Measurements from ENCODE around the gene DLX4. TPM values are rescaled to one million over a fixed set of nuclear protein-coding genes. Genes with fewer than 3 reads are reported as not detected.

DLX4 gene
- total RNA-seq, 1 donor from 2014 or later = 2.4 TPM

DNA sequence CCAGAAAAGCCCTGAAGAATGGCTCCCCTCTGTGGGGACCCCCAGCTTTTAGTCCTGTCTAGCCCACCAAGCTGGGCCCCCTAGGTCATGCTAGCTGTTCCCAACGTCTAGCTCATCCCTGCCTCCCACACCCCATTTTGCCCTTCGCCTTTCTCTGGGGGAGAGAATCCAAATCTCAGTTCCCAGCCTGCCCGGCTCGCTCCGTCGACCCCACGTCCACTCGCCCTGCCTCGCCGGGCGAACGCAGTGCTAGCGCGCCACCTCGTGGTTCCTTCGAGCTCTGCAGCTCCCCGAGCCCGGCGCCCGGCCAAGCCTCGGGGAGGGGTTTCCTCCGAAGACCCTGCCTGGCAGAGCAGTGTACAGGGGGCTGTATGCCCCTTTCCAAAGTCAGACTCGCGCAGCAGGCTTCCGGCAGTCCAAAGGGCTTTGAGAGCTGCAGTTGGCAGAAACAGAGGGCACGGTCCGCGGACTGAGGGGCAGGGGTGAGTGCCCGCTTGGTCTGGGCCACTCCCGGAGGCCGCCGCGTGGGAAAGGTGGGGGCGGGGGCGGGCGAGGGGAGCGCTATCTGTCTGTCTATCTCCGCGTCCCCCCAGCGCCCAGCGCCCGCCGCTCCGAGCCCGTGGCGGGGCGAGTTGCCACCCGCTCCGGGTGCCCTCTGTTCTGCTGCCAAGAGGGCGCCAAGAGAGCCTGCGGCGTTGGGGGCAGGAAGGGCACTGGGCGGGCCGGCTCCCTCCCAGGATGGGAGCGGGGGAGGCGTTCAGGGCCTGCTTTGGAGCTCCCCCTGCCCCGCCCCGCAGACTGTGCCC is 27.7 kb downstream of the DLX4 start:
- H3K27ac Mint-ChIP-seq = peak overlapping the region; percentile 1
- peak; percentile 80 for DNase-seq (ENCODE audit: low spot score, unreplicated experiment)

DNA sequence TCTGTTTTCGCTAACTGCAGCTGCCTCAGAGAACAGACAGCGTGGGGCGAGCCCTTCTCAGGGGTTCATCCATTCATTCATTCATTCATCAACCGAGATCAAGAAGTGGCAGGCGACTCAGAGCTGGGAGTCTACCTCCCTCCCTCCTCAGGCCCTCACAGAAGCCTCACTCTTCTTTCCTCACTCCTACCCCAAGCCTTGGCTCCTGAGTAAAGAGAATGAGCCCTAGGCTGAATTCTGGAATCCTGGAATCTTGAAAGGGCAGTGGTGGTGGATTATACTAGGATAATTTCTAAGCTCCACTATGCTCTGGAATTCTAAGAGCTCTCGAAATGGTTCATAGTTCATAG is 28.3 kb downstream of the DLX4 start:
- no peak overlapping the region for H3K27ac Mint-ChIP-seq
- H3K4me1 Mint-ChIP-seq (ENCODE audit: low read depth) = peaks cover 17% of the 10 kb centered on the region
- H3K27me3 Mint-ChIP-seq = peaks cover 73% of the 10 kb centered on the region
- no peak for DNase-seq (ENCODE audit: low spot score, unreplicated experiment)
- H3K9me3 Mint-ChIP-seq (ENCODE audit: low read depth) = no peaks in the 10 kb centered on the region
- no peaks in the 10 kb centered on the region for H3K36me3 Mint-ChIP-seq (ENCODE audit: insufficient read depth)
- H3K4me3 Mint-ChIP-seq (ENCODE audit: low read depth) = no peak overlapping the region
- TF ChIP-seq, protein P1, sequence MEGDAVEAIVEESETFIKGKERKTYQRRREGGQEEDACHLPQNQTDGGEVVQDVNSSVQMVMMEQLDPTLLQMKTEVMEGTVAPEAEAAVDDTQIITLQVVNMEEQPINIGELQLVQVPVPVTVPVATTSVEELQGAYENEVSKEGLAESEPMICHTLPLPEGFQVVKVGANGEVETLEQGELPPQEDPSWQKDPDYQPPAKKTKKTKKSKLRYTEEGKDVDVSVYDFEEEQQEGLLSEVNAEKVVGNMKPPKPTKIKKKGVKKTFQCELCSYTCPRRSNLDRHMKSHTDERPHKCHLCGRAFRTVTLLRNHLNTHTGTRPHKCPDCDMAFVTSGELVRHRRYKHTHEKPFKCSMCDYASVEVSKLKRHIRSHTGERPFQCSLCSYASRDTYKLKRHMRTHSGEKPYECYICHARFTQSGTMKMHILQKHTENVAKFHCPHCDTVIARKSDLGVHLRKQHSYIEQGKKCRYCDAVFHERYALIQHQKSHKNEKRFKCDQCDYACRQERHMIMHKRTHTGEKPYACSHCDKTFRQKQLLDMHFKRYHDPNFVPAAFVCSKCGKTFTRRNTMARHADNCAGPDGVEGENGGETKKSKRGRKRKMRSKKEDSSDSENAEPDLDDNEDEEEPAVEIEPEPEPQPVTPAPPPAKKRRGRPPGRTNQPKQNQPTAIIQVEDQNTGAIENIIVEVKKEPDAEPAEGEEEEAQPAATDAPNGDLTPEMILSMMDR (IDR thresholded peaks at IDR 0.05; ENCODE audit: unreplicated experiment) = no peak

More for the DNA sequence above, 27.7 kb downstream of the DLX4 start:
- H3K27me3 Mint-ChIP-seq = peaks cover 73% of the 10 kb centered on the region
- peaks cover 17% of the 10 kb centered on the region for H3K4me1 Mint-ChIP-seq (ENCODE audit: low read depth)
- H3K4me3 Mint-ChIP-seq (ENCODE audit: low read depth) = peak overlapping the region; percentile 44
- TF ChIP-seq, protein P1 (IDR thresholded peaks at IDR 0.05; ENCODE audit: unreplicated experiment) = peak; percentile 97
- H3K9me3 Mint-ChIP-seq (ENCODE audit: low read depth) = no peaks in the 10 kb centered on the region
- no peaks in the 10 kb centered on the region for H3K36me3 Mint-ChIP-seq (ENCODE audit: insufficient read depth)

DNA sequence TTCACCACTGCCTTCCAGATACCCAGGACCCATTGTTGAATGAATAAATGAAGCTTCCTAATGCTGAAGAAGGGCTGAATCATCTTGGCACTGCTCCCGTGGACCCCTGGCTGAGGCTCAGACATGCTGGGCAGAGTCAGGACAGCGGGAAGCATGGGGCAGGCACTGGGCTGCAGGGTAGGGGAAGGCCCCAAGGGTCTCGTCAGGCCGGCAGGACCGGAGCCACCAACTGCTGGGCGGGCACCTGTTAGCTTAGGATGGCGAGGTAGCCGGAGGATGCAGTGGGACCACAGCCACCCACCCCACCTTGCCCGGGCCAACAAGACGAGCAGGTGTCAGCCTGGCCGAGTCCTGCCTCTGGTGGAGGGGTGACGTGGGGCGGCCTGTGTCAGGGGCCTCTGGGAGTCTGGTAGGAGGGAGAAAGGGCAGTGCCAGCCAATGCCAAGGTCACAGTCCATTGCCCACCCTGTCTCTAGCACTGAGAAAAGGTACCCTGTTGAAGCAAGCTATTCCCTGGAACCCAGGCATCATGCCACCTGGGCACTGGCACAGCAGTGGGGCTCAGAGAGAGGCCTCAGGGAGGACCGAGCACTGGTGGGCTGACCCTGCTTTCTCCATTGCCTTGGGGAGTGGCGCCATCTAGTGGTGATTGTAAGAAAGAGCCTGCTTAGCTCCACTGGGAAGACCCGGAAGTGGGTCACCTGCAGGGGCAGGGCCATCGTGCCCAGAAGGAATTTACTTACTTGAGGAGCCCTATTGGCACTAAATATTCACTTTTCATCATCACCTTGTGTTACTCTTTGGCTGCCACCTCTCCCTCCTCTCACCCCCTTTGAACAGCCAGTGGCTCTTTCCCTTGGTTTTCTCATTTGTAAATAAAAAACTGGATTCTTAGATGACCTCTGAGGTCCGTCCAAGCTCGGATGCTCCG is 29.0 kb downstream of the DLX4 start:
- Mint-ChIP-seq H3K36me3 (ENCODE audit: insufficient read depth) (no peaks in the 10 kb centered on the region), H3K27me3 (peaks cover 72% of the 10 kb centered on the region), H3K27ac (no peak overlapping the region), H3K9me3 (ENCODE audit: low read depth) (no peaks in the 10 kb centered on the region), H3K4me1 (ENCODE audit: low read depth) (peaks cover 17% of the 10 kb centered on the region), H3K4me3 (ENCODE audit: low read depth) (no peak overlapping the region)
- DNase-seq (ENCODE audit: low spot score, unreplicated experiment) = peak; percentile 80
- TF ChIP-seq, protein P1 (IDR thresholded peaks at IDR 0.05; ENCODE audit: unreplicated experiment) = peak; percentile 98

DNA sequence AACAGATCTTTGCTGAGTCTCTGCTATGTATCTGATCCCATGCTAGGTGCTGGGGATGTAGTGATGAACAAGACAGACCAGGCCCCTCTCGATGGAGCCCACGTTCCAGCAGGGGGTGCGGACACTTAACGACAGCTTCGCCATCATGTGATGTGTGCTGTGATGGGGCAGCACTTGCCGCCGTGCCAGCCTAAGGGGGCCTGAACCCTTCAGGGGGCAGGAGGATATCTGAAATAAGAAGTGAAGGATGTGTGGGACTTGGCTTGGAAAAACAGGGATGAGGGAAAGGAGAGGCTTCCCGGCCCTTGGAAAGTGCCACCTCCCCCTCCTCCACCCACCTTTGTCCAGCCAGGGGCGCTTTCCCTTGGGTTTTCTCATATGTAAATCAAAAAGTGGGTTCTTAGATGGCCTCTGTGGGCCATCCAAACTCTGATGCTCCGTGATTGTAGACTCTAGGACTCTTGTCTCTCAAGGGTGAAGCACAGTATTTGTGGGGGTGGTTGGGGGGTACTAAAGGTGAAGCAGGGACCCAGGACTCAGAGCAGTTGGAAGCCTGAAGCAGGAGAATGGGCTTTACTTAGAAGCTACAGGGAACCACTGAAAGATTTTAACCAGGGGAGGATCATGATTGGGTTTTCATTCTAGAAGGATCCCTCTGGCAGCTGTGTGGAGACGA is 30.0 kb downstream of the DLX4 start:
- H3K27ac Mint-ChIP-seq = no peak overlapping the region
- no peaks in the 10 kb centered on the region for H3K36me3 Mint-ChIP-seq (ENCODE audit: insufficient read depth)
- H3K4me1 Mint-ChIP-seq (ENCODE audit: low read depth) = peaks cover 17% of the 10 kb centered on the region
- TF ChIP-seq, protein P1 (IDR thresholded peaks at IDR 0.05; ENCODE audit: unreplicated experiment) = no peak
- DNase-seq (ENCODE audit: low spot score, unreplicated experiment) = no peak
- H3K4me3 Mint-ChIP-seq (ENCODE audit: low read depth) = no peak overlapping the region
- H3K27me3 Mint-ChIP-seq = peaks cover 71% of the 10 kb centered on the region
- no peaks in the 10 kb centered on the region for H3K9me3 Mint-ChIP-seq (ENCODE audit: low read depth)

DNA sequence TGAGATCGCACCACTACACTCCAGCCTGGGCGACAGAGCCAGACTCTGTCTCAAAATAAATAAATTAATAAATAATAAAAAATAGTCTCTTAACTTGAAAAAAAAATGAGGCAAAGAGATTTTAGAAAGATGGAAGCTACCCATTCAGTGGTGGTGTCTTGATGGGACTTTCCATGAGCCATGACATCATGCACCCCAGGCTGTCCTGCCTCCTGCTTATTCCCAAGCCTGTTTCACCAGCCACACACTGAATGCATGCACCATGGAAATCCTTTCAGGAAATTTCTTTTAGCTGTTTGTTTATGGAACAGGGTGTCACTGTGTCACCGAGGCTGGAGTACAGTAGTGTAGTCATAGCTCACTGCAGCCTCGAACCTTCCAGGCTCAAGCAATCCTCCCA is 34.9 kb downstream of the DLX4 start:
- Mint-ChIP-seq H3K9me3 (ENCODE audit: low read depth) (peaks cover 5% of the 10 kb centered on the region), H3K27me3 (peaks cover 51% of the 10 kb centered on the region)
- TF ChIP-seq, protein P1 (IDR thresholded peaks at IDR 0.05; ENCODE audit: unreplicated experiment) = no peak

More for the DNA sequence above, 34.9 kb downstream of the DLX4 start:
- Mint-ChIP-seq H3K4me3 (ENCODE audit: low read depth) (no peak overlapping the region), H3K27ac (no peak overlapping the region), H3K36me3 (ENCODE audit: insufficient read depth) (no peaks in the 10 kb centered on the region), H3K4me1 (ENCODE audit: low read depth) (no peaks in the 10 kb centered on the region)
- DNase-seq (ENCODE audit: low spot score, unreplicated experiment) = no peak

All from progenitor cell of endocrine pancreas (in vitro differentiated cells).